AG04449 (cell line): ENCODE measurements around the gene ROCK2.

Source experiments
- CTCF ChIA-PET: fragments of 350-600 bp; formaldehyde crosslinking; extraction: SDS; loops from one replicate; lab custom pipeline; 2021; ENCODE audit warnings: antibody characterized with exemption; lab: Yijun Ruan, JAX
- POLR2A ChIA-PET: fragments of 400-600, 350-600 bp; formaldehyde crosslinking; extraction: SDS; loops from one replicate; lab custom pipeline; 2020; ENCODE audit warnings: antibody characterized with exemption, inconsistent platforms; lab: Yijun Ruan, JAX
- DNase-seq: peaks from one replicate; pipeline ENCODE4 v3.0.0-alpha.2; 2010; ENCODE audit warnings: low read depth, low spot score
- H3K4me3 ChIP-seq: 2 replicates; pipeline ENCODE4 v1.5.1; 2011; ENCODE audit warnings: low read depth, mild to moderate bottlenecking, control low read depth, low read length
- CTCF ChIP-seq: IDR thresholded peaks from one replicate; pipeline ENCODE4 v1.5.1; 2011; ENCODE audit warnings: mild to moderate bottlenecking, moderate library complexity, low read length, control low read depth, inconsistent platforms; ENCODE audit not compliant: insufficient read depth; ENCODE audit errors: missing control alignments

The ROCK2 gene

GRCh38 chr2:11307764-11308415 lies 36.5 kb downstream of the ROCK2 start:
- POLR2A ChIA-PET = no interaction called here
- no peak overlapping the region for H3K4me3 ChIP-seq
- no peak for DNase-seq
- no peak for TF ChIP-seq CTCF
- CTCF ChIA-PET = no interaction called here

- ChIA-PET CTCF (interaction anchor here (0.8 to 1.3 kb wide), 4 partner anchors 9 to 141 kb away, joined by 3 to 4 read pairs (median 4); no protein-coding TSS in a partner anchor), POLR2A (interaction anchor here (1.7 kb wide), 1 partner anchor 38 kb away, joined by 6 read pairs; the partner anchor contains the start of gene ROCK2)
- no peak overlapping the region for H3K4me3 ChIP-seq
- peak; percentile 72 for DNase-seq
- TF ChIP-seq CTCF = no peak
Measured at GRCh38 chr2:11305958-11306357, 38.5 kb downstream of the ROCK2 start.

- TF ChIP-seq CTCF = no peak
- H3K4me3 ChIP-seq = no peak overlapping the region
- CTCF ChIA-PET = interaction anchor here (1.1 to 1.2 kb wide), 2 partner anchors 9 to 106 kb away, joined by 3 to 4 read pairs; no protein-coding TSS in a partner anchor
- no peak for DNase-seq
- POLR2A ChIA-PET = interaction anchor here (1.7 kb wide), 1 partner anchor 39 kb away, joined by 6 read pairs; the partner anchor contains the start of gene ROCK2
Measured at GRCh38 chr2:11305338-11305737, 39.1 kb downstream of the ROCK2 start.

DNA sequence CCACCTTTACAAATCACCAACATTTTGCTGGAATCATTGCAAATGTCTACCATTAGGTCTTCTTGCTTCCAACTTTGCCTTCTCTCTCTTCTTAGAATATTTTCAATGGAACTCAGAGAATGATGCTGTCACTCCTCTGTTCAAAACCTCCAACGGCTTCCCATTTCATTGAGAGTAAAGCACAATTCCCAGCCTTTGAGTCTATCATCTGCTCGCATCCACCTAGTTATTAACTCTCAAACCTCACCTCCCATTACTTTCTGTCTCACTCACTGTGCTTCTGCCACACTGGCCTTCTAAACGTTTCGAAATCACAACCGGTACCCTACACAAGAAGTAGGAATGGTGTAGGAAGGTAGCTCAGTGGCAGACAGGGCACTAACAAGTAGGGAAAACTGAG lies 40.0 kb downstream of the ROCK2 start:
- CTCF ChIA-PET = no interaction called here
- POLR2A ChIA-PET = no interaction called here
- no peak for TF ChIP-seq CTCF
- H3K4me3 ChIP-seq = no peak overlapping the region
- DNase-seq = no peak

GRCh38 chr2:11303290-11304013 lies 41.0 kb downstream of the ROCK2 start:
- CTCF ChIA-PET = interaction anchor here (0.6 kb wide), 1 partner anchor 55 kb away, joined by 4 read pairs; no protein-coding TSS in a partner anchor
- TF ChIP-seq CTCF = no peak
- POLR2A ChIA-PET = no interaction called here
- DNase-seq = no peak
- H3K4me3 ChIP-seq = no peak overlapping the region

DNA sequence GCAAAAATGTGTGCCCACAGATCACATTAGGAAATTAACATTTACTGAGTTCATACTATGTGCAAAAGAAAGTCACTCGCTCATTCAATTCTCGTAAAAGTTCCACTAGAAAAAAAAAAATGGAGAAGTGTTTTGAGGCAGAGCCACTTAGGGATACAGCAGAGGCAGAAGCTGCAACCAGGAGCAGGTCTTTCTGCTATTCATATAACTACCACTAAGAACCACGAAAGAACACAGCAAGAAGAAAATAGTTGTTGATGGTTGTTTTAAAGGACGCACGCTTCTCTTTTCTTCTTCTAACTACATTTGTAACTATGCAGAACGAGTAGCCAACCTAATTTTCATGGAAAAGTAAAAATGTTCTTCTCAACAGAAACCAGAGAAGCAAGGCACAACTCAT lies 45.0 kb downstream of the ROCK2 start:
- POLR2A ChIA-PET = no interaction called here
- no peak for DNase-seq
- CTCF ChIA-PET = interaction anchor here (1.4 kb wide), 1 partner anchor 21 kb away, joined by 3 read pairs; no protein-coding TSS in a partner anchor

More for the DNA sequence above, 45.0 kb downstream of the ROCK2 start:
- TF ChIP-seq CTCF = no peak
- H3K4me3 ChIP-seq = no peak overlapping the region
